Breast epithelium (tissue), 3 donors: ENCODE results near the gene ZNF423.

ENCODE experiments used
- POLR2A ChIP-seq: fragments of 450-650 bp; IDR thresholded peaks from one replicate; pipeline ENCODE4 v1.6.1; 2016; ENCODE audit warnings: antibody characterized with exemption, mild to moderate bottlenecking, moderate library complexity
- TF ChIP-seq, protein P1 (sequence below), 3 donors: fragments of 450-650 bp; IDR thresholded peaks; one replicate each; pipeline ENCODE4 v1.5.1; 2016 to 2017; ENCODE audit warnings: antibody characterized with exemption in 3 of 3, mild to moderate bottlenecking in 3 of 3, moderate library complexity in 3 of 3

DNA sequence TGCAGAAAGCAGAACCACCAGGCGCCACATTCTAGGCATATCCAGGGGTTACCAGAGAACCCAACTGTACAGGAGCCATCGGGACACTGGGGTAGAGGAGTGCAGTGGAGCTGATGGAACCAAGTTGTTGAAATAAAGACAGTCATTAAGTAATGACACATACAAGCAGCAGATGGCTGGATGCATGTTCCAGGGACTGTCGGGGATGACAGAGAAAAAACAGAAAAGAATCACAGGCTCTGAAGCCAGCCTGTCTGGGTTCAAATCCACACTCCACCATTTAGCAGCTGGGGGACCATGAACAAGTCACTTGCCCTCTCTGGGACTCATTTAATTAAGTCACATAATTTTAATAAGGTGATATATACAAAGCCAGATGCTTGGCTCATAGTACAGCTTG, 117.1 kb downstream of the ZNF423 start:
- TF ChIP-seq, protein P1, sequence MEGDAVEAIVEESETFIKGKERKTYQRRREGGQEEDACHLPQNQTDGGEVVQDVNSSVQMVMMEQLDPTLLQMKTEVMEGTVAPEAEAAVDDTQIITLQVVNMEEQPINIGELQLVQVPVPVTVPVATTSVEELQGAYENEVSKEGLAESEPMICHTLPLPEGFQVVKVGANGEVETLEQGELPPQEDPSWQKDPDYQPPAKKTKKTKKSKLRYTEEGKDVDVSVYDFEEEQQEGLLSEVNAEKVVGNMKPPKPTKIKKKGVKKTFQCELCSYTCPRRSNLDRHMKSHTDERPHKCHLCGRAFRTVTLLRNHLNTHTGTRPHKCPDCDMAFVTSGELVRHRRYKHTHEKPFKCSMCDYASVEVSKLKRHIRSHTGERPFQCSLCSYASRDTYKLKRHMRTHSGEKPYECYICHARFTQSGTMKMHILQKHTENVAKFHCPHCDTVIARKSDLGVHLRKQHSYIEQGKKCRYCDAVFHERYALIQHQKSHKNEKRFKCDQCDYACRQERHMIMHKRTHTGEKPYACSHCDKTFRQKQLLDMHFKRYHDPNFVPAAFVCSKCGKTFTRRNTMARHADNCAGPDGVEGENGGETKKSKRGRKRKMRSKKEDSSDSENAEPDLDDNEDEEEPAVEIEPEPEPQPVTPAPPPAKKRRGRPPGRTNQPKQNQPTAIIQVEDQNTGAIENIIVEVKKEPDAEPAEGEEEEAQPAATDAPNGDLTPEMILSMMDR (IDR thresholded peaks at IDR 0.05), result no peak
- no peak for TF ChIP-seq POLR2A
